Lung microvascular endothelial cell (primary cell): ENCODE data around the gene TNS1. TPM values are rescaled to one million over a fixed set of nuclear protein-coding genes. Genes with fewer than 3 reads are reported as not detected.

Experiments used
- DNase-seq, 2 donors: peaks; one replicate each; pipeline versions ENCODE4 v3.0.0 to v3.0.0-alpha.2; 2010; ENCODE audit warnings: low read depth in 2 of 2
- total RNA-seq: library from RNA; depleted of rRNA; stranded (reverse); fragments of >200 nt; gene quantifications from 2 replicates; pipeline ENCODE4 v1.2.1, GENCODE V29; 2014

Gene TNS1
- total RNA-seq, 1 donor from 2014 or later, result 82.1 TPM

DNA sequence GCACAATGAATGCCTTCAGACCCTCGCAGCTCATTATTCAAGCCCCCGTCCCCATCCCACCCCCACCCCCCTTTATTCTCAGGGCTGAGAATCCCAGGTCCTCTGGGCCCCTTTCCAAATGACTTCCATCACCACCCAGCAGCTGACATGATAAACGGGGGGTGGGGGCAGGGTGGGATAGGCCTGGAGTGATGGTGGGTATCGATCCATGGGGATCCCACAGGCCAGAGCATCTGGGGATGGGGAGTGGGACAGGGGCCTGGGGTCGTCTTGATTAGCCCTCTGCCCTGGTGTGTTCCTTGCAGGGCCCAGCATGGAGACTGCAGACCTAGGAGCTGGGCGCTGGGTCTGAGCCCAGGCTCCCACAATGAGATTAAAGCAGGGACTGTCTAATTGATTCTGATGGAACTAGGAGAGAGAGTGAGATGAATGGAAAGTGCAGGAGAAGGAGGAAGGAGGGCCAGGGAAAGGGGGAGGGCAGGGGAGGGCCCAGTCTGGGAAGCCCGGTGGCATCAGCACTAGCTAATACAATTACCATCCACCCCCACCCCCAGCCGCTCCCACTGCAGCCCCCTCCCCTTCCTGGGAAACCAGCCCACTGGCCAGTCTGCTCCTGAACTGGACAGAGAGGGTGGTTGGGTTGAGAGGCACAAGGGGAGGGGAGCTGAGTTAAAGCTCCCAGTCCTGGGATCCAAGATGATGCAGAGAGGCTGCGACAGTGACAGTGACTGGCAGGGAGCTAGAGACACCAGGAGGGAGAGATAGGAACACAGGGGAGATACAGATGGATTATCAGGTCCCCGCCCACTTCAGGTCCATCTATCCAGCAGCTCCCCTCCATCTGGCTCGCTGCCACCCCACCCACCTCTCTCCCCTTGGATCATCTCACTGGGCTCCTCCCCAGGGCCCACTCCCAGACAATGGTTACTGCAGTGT is 13.1 kb upstream of the TNS1 start:
- DNase-seq, result no peak

DNA sequence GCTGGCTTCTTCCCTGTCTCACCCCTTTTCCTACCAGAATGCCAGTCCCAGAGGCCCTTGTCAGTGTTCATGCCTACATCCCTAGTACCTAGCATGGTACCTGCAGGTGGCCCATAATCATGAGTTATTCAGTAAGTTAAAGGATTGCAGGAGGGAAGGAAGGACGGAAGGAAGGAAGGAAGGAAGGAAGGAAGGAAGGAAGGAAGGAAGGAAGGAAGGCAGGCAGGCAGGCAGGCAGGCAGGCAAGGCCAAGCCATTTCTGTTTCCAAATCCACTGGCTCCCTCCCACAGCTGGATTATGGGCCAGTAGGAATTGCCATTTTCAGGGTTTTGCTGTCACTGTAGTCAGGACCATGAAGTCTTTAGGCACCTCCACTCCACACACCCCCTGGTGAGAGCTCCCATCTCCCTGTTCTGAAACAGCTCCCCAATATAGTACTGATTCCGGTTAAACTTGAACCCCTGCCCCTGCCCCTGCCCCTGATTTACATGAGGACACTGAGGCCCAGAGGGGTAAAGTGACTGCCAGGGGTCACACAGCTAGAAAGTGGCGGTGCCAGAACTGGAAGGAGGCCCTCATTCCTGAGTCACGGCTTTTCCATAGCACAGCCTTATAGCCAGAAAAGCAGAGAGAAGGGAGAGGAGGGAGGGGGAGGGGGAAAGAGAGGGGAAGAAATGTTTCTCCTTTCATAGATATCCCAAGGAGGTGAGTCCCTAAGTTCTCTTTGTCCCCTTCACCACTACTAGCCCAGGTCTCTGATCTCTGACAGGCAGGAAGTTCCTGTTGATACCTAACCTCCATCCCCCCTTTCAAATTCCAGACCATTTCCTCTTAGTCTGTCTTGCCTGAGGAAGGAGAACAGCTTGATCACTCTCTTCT is 12.2 kb upstream of the TNS1 start:
- peak in 1 of 2 donors; percentile 31 for DNase-seq

DNA sequence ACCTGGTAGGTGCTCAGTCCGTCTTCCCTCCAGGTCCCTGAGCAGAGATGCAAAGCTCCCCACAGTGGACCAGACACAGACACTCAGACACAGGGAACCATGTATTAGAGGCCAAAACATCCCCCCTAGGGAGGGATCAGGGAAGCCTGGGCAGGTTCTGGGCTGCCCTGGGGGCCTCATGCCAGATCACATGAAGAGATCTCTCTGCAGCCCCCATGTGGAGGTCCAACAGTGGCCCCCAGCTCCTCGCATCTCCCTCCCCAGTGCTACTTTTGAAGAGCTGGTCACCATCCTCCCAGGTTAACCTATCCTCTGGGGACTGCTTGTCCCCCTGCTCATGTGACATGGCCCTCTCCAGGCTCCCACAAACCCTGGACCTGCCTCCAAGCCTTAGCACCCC is 10.5 kb upstream of the TNS1 start:
- no peak for DNase-seq

DNA sequence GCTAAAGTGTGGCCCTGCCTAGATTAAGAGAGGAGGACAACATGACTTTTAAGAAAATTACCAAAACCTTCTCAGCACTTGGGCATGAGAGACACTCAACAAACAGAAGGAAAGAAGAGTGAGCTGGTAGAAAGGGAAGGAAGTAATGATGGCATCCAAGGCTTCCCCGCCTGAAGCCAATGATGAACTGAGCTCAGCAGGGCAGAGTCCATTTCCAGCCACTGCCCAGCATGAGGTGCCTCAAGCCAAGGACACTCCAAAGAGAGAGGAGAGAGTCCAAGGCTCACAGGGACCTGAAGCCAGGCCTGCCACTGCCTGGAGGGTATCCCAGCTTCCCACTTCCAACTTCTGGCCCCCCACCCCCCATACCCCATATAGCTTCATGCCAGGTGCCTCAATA is 9.5 kb upstream of the TNS1 start:
- DNase-seq, result no peak

DNA sequence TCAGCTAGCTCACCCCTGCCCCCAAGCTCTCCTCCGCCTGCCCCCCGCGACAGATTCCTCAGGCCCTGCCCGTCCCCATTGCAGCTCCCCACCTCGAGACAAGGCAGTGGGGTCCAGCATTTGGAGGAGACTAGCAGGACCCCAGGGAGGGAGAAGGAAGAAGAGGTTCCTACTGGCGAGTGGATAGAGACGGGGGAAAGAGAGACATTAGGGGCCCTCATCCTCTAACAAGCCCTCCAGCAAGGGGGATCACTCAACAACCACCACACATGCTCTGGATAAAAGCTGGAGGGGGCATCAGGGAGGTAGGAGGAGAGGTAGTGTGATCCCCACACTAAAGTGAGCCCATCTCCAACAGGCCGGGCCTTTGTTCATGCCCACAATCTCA is 8.9 kb upstream of the TNS1 start:
- no peak for DNase-seq

DNA sequence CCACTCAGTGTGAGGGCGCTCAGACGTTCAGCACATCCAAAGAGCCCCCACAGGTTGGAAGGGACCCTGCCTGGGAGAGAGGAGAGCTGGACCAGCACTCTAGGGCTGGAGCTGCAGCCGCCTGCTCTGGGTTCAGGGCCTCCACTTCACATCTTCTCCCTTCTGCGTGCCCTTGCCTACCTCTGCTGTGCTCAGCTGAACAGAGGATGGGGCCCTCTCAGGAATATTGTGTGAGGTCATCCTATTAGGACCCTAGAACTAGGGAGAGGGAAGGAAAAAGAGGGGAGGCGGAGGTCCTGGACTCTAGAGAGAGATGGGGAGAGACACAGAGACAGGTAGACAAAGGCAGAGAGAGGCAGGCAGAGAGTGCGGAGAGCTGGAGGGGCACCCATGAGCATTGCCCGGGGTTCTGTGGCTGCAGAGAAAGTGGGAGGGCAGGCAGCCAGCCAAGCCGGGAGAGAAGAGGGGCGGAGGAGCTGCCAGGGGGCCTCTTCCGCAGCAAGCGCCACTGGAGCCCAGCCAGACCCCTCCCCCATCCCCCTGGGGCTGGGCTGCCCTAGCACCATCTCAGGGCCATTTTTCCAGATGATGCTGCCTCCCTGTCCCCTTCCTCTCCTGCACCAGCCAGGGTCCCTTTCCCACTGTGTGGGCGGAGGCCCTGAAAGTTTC is 8.3 kb upstream of the TNS1 start:
- no peak for DNase-seq

DNA sequence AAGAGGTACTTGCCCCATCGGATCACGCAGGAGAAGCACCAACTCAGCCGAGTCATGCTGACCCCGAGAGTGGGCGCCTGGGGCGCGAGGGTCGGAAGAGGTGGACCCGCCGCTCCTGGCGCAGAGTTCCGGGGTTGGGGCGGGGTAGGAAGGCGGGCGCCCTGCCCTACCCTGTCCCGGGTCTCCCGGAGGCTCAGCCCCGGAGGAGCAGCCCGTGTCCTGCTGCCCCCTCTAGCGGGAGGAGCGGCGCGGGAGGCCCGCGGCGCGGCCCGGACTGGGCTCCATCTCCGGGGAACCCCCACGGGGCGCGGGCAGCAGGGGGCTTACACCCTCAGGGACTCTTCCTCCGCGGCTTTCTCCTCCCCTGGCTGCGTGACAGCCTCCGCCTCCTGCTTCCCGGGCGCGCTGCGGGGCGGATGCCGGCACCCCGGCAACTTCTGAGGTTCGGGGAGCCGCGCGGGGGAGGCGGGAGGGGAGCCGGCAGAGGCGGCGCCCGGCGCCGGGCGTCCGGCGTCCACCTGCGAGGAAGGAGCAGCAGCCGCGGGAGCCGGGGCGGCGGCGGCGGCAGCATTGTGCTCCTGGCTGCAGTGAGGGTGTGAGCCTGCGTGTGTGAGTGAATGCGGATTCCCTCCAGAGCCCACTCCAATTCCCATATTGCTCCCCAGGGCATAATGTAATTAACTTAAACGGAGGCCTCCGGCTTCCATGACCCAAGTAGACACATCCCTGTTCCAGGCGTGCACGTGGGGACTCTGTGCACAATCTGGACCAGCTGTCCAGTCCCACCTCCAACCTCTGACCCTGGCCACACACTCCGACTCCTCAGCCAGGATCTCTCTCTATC is 7.6 kb upstream of the TNS1 start:
- peak; percentile 17 to 57 for DNase-seq

DNA sequence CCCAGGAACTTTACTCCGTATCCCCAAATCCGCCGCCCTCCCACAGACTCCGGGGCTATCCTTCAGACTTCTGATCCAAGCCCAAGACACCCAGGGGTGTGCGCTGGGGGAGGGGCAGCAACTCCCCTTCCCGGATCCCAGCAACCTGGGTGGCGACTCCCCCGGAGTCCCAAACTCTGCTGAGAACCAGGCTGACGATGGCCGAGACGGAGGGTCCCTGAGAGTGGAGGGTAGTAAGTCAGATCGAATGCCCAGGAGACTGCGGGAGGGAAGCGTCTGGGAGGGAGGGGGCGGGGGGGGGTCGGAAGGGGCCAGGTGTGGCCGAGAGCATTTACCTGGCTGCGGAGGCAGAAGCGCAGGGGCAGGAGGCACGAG is 7.0 kb upstream of the TNS1 start:
- DNase-seq, result no peak

DNA sequence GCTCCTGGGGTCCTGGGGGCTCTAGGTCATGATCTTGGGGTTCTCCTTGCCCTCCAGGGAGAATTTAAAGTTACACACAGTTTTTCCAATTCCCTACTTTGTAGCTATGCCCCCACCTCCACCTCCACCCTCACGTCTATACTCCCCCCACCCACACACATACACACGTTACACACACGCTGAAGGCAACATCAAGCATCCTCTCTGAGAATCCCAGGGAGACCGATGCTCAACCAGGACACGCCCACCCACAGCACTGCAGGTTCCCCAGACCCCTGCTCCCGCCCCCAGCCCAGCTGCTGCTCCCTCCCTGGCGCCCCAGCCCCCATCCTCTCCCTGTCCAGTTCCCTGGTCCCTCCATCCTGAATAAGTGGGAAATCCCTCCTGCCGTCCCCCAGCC is 6.4 kb upstream of the TNS1 start:
- no peak for DNase-seq

DNA sequence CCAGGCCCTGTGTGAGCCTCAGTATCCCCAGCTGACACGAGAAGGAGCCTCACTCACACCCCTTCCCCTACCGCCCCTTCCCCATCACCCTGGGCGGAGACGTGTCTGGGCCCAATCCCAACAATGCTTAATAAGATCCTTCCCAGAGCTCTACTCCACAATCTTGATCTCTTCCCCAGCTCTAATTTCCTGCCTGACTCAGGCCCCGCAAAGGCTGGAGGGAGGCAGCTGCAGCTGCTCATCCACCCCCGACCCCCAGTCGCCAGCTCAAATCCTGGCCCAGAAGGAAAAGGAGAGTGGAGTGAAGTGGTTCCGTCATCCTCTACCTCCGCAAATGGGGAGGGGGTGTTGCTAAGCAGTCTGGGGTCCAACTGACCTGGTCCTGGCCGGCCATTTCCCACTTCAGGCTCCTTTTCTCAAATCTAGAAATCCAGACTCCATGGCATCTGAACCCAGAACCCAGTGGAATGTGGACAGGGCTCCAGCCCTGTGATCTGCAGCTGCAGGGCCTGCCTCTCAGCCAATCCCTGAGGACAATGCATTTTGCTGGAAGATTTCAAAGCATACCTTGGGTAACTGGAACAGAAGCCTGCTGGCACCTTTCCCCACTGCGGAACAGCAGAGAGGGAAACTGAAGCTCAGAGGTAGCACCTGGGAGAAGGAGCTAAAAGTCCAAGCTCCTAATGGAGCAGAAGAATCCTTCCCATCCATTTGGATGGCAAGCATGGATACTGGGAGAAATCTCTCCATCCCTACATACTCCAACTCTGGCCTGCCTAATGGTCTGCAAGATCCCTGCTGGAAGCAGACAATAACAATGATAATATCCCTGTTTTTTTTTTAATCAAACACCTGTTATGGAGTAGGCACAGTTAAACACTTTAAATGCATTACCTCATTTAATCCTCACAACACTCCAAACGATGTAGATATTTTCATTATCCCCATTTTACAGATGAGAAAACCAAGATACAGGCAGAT is 5.6 kb upstream of the TNS1 start:
- DNase-seq, result peak in 1 of 2 donors; percentile 82

DNA sequence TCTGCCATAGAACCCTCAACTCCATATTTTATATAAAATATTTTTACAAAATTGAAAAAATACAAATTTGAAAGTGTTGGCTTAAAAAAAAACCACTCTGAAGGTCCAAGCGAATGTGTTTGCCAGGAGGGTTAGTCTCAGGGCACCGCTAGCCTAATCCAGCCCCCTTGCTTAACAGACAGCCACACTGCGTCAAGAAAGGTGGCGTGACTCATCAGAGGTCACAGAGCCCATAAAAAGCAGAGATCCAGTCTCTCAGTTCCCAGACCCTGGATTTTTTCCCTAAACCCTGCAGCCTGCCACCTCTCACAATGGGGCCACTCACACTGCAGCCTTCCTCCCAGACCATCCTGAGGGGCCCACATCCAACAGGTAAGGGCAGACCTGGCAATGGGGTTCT is 3.9 kb upstream of the TNS1 start:
- peak in 1 of 2 donors; percentile 87 for DNase-seq

DNA sequence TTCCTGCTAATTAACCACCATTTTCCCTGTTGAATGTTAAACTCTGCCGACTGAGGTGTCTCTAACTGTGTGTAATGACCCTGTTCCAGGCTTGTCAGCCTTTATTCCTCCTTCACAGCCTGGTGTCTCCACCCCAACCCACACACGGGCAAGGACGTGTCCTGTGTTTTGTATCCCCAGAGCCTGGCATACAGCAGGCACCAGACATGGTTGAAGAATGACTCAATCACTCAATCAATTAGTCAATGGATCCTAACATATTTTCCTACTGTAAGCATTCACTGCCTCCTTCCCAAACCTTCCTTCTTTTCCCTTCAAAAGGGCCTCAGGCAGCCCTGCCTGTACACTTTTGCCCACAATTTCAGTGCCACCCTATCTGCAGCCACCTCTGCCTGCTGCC is 2.7 kb upstream of the TNS1 start:
- DNase-seq, result no peak

DNA sequence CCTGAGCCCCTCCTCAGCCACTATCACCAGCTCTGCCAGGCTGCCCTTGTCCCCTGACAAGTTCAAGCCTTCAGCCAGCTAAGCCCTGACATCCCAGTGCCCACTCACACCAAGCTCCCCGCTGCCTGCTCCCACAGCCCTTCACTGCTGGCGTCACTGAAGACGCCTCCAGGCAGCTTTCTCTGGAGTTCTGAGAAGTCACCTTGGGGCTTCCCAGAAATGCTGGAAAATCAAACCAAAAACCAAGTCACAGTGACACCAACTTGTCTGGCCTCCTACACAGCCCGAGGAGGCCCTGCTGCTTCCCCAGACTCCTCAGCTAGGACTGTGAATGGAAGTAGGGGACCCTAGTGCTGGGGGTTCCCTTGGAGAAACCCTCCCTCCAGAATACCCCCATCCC is 2.2 kb upstream of the TNS1 start:
- no peak for DNase-seq

DNA sequence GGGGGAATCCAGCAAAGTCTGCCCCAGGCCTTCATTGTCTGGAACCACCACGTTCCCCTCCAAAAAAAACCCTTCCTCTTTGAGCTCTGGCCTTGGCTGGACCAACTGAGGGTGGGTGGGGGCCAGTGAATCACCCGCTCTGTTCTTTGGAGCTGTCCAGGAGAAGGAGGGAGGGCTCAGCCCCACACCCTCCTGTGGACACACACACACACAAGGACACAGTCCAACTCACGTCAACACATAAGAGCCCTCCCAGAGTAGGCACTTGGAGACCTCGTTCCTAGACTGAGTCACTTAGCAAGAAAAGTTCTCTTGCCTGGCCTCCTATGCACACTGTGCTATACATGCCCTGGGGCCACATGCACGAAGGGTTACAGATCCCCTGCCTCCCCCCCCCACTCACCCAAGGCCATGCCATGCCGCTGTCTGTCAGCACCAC is 1.2 kb upstream of the TNS1 start:
- DNase-seq, result peak in 1 of 2 donors; percentile 39

DNA sequence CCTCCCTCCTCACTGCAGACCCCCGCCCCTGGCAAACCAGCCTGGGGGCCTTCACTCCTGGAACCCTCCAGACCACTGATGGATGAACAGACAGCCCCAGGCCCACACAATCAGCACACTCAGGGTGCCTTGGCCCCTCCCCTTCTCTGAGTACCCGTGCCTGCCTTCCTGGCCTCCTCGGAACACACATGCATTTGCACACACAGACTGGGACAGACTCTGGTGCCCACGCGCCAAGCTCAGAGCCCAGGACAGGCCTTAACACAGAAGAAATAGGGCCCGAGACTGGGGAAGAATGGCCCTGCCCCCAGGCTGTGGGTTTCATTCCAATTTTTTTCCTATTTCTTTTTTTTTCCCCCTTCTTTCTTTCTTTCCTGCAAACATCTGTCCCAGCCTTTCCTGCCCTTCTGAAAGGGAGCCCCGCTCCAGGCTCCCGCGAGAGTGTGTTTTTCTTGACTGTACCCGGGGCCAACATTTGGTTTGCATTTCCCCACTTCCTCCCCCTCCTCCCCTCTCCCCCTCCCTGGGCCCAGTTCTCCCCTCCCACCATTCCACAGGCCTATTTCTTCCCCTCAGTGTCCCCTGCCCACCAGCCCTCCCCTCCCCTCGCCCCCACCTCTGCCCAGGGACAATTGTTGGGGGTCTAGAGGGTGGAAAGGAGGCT is 618 bp upstream of the TNS1 start:
- no peak for DNase-seq

DNA sequence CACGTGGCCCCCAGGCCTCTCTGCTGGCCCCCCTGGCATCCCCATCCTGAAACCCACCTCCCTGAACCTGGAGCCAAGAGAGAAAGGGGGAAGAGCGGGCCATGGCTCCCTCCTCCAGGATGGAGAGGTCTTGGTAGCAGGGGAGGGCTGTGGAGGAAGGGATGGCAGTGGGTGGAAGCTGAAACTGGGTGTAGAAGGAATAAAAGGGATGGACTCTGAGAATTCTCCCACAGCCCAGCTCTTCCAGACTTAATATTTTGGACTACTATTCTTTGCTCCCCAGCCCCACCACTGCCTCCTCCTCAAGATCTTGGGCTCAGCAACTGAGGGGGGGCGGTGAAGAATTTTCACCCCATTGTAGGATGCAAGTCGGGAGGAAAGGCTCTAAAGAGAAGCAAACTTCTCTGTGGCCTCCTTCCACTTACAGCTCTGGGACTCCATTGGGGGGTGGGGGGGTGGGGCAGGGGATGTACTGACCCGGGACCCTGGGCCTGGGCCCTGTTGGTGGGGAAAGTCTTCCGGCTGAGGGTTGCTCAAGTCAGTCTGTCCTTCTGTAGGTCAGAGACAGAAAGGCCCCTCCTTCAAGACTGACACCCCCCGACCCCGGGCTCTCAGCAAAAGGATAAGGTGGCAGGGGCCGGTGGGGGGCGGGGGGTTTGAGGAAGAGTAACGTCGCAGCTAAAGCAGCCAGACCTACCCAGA is 501 bp downstream of the TNS1 start:
- no peak for DNase-seq

DNA sequence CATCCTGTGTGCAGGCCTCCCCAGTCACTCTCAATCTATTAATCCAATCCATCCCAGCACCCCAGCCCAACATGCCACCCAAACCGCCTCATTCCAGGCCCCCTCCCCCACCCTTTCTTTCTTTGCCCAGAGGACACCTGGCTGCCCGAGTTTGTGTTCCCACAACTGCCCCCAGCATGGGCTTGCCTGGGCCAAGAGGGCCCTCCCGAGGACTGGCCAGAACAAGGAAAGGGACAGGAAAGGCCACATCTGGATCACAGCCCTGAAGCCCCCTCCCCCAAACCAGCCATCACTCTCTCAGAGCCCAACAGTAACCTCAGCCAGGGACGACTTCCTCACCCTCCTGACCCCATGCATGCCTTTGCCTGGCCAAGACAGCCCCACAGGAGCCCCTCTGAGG is 1.2 kb downstream of the TNS1 start:
- no peak for DNase-seq

DNA sequence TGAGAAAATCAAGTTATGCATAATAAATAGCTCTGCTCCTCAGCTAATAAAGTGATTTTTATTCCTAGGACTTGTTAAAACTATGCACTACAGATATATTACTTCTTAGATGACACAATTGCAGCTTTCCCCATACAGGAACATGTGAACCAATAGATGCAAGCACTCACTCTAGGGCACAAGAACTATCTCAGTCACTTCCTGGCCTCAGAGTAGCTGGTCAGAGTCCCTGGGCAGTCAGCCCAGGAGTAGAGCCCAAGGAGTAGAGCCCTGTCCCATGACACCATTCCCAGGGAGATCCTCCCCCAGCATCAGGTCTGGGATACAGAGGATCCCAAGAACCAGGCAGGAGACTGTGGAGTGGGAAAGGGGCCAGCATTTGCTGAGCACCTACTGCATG is 2.7 kb downstream of the TNS1 start:
- DNase-seq, result peak in 1 of 2 donors; percentile 82

DNA sequence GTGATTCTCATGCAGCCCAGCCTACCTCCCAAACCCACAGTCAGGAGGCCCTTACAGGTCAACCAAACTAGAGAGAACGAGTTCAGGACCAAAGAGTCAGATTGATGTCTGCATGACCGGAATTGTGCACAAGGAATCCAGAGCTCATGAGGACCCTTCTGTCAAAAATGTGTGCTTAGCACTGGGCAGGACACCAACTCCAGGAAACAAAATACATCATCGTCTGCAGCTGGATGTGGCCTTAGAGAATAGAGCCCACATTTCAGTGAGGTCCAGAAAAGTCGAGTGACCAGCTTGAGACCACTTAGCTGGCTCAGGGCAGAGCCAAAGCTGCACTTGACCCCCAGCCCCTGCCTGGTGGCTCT is 3.2 kb downstream of the TNS1 start:
- no peak for DNase-seq
